A673 (cell line): ENCODE measurements around the gene NEDD4. TPM values are rescaled to one million over a fixed set of nuclear protein-coding genes. Genes with fewer than 3 reads are reported as not detected.

Experiments used
- Bru-seq: library from RNA; stranded (reverse); fragments of 400-500 nt; gene quantifications from one replicate; lab custom pipeline; 2021; lab: Mats Ljungman, UMichigan
- BruChase-seq, 2 experiments: library from RNA; stranded (reverse); fragments of 400-500 nt; gene quantifications; one replicate each; lab custom pipeline; 2021; lab: Mats Ljungman, UMichigan
- BruUV-seq: library from RNA; stranded (reverse); fragments of 400-500 nt; replicated peaks from 2 replicates; lab custom pipeline; 2021; lab: Mats Ljungman, UMichigan
- CTCF ChIA-PET: fragments of 300-600 bp; sonication (Branson Sonifier 250); formaldehyde crosslinking; loops from one replicate; lab custom pipeline; 2022; ENCODE audit warnings: antibody characterized with exemption; lab: Charles Lee
- POLR2A ChIA-PET: fragments of 300-600 bp; sonication (Branson Sonifier 250); formaldehyde crosslinking; loops from one replicate; lab custom pipeline; 2022; ENCODE audit warnings: antibody characterized with exemption; ENCODE audit not compliant: low non-redundant PET; lab: Charles Lee
- DNase-seq: peaks from one replicate; pipeline ENCODE4 v3.0.0-alpha.2; 2015; ENCODE audit warnings: low spot score
- H3K27ac ChIP-seq: fragments of 200-600 bp; sonication (generic); 2 replicates; pipeline ENCODE4 v1.5.1; 2016; ENCODE audit warnings: mixed run types, low read depth, mild to moderate bottlenecking, mixed read lengths, antibody characterized with exemption, low read length; ENCODE audit not compliant: poor library complexity, severe bottlenecking
- H3K27me3 ChIP-seq: fragments of 200-600 bp; sonication (generic); replicated peaks from 2 replicates; pipeline ENCODE4 v1.6.1; 2017; ENCODE audit warnings: mixed run types, low read depth, mild to moderate bottlenecking, mixed read lengths, antibody characterized with exemption, low read length; ENCODE audit not compliant: insufficient read depth, poor library complexity
- H3K36me3 ChIP-seq: fragments of 200-600 bp; sonication (generic); 2 replicates; pipeline ENCODE4 v1.6.1; 2016; ENCODE audit warnings: mixed run types, mild to moderate bottlenecking, mixed read lengths, antibody characterized with exemption, low read length; ENCODE audit not compliant: insufficient read depth, poor library complexity, severe bottlenecking
- H3K4me1 ChIP-seq: fragments of 200-600 bp; sonication (generic); 2 replicates; pipeline ENCODE4 v1.6.1; 2017; ENCODE audit warnings: mixed run types, mild to moderate bottlenecking, mixed read lengths, antibody characterized with exemption, low read length; ENCODE audit not compliant: insufficient read depth, poor library complexity, severe bottlenecking
- H3K4me3 ChIP-seq: fragments of 200-600 bp; sonication (generic); 2 replicates; pipeline ENCODE4 v1.5.1; 2016; ENCODE audit warnings: low read depth, mixed run types, mild to moderate bottlenecking, mixed read lengths, low read length; ENCODE audit not compliant: poor library complexity, severe bottlenecking
- H3K9me3 ChIP-seq: fragments of 200-600 bp; sonication (generic); 2 replicates; pipeline ENCODE4 v1.6.1; 2016; ENCODE audit warnings: mixed run types, low read depth, mild to moderate bottlenecking, mixed read lengths, antibody characterized with exemption, low read length; ENCODE audit not compliant: poor library complexity, severe bottlenecking
- CTCF ChIP-seq: fragments of 300-800, 200-600 bp; sonication (generic); conservative IDR thresholded peaks from 2 replicates; pipeline ENCODE4 v1.5.1; 2017; ENCODE audit warnings: low read depth, mild to moderate bottlenecking, antibody characterized with exemption, low read length, moderate library complexity, mixed read lengths
- EZH2 ChIP-seq: fragments of 200-600 bp; sonication (generic); IDR thresholded peaks from 2 replicates; pipeline ENCODE4 v1.6.1; 2017; ENCODE audit warnings: borderline replicate concordance, low read depth, mild to moderate bottlenecking, mixed read lengths, antibody characterized with exemption, low read length; ENCODE audit not compliant: poor library complexity, severe bottlenecking
- intact Hi-C: fragments of 100-400 bp; cut with micrococcal nuclease; formaldehyde crosslinking; loops from one replicate; pipeline ENCODE4 v1.10.0; 2022; ENCODE audit not compliant: unreplicated experiment
- long read RNA-seq: library from polyadenylated mRNA; stranded (forward); transcript quantifications from one replicate; pipeline ENCODE4 v2.0.0, GENCODE V29; 2022
- total RNA-seq: library from RNA; stranded (reverse); gene quantifications from 2 replicates; pipeline ENCODE4 v1.2.3, GENCODE V29; 2021

The NEDD4 gene
- total RNA-seq (23.1 and 23.6 TPM in 2 replicates), Bru-seq, nascent RNA (percentile 72 among the genes with signal in this experiment), BruChase-seq, experiment 1, labeled RNA remaining after a 2-hour chase (percentile 66 among the genes with signal in this experiment), BruChase-seq, experiment 2, labeled RNA remaining after a 6-hour chase (percentile 70 among the genes with signal in this experiment)
- long read RNA-seq, full-length matches to known transcripts = 24 of 45 reads
- long read RNA-seq, partial matches to known transcripts = 10 of 45 reads
- long read RNA-seq, other reads (novel, unspliced or antisense) = 11 of 45 reads

DNA sequence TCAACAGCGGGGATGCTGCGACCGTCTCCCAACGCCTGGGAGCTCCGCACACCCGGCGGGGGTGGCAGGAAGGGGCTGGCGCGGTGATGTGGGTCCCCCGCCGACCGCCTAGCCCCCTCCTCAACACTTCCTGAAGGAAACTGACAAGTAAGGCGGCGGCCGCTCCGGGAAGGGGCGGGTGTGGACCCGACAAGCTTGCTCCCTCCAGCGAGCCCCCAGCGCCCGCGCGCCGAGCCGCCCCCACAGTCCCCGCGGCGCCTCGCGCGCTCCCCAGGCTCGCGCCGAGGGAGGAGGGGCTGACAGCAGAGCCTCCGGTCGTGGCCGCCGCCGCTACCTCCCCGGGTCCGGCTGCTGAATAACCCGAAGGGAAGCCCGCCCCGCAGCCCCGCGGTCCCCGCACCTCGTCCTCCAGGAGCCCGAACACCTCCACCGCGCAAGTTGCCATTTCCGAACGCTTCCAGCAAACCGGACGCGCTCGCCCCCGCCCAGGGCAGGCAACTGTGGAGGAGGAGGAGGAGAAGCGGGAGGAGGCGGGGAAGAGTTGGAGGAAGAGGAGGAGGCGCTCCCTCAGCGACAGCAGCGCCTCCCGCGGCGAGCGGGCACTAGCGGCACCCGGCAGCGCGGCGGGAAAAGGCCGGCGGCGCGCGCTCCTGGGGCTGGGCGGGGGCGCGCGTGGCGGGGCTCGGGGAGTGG lies at the start of gene NEDD4:
Gene NEDD4 (minus strand): TSS at position 502 of the 693 bp plus-strand sequence. CDS start 57 bp downstream, at position 445.
- no TSS peak for BruUV-seq
- Histone ChIP-seq H3K4me3 (peak within 1 kb of the TSS; percentile 92), H3K27me3 (no peaks in the 10 kb centered on the region), H3K9me3 (no peaks in the 10 kb centered on the region), H3K27ac (peak within 1 kb of the TSS; percentile 89), H3K4me1 (peaks cover 17% of the 10 kb centered on the region), H3K36me3 (no peaks in the 10 kb centered on the region)
- ChIA-PET POLR2A (no interaction called here), CTCF (no interaction called here)
- DNase-seq = peak; percentile 95
- TF ChIP-seq EZH2 (no peak), CTCF (peak; percentile 46)
- intact Hi-C loops = loop anchor here (5.0 kb wide), 3 partner anchors 49 to 249 kb away; partner anchors contain the start of gene RFX7

DNA sequence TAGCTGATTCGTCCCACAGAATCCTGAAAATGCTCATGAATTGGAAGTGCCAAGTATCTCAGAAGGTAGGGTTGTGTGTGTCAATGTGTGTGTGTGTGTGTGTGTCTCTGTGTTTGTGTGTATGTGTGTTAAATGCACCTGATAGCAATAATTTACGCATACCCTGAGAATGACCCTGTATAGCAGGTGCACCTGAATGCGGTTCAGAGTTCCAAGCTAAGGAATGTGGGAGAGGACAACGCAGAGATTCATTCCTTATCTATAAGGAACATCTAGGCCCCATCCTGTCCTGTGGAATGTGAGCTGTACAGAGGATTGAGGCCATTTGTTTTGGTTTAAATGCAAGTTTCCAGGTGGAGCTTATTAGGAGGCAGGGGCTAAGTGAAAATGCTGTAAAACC lies 49.1 kb upstream of the NEDD4 start:
- ChIA-PET CTCF (no interaction called here), POLR2A (no interaction called here)
- Histone ChIP-seq H3K9me3 (no peaks in the 10 kb centered on the region), H3K27ac (no peak overlapping the region), H3K4me1 (peaks cover 16% of the 10 kb centered on the region), H3K27me3 (no peaks in the 10 kb centered on the region), H3K36me3 (no peaks in the 10 kb centered on the region), H3K4me3 (no peak overlapping the region)
- intact Hi-C loops = loop anchor here (5.0 kb wide), 1 partner anchor 50 kb away; the partner anchor contains the start of gene NEDD4
- BruUV-seq = no TSS peak
- no peak for TF ChIP-seq CTCF
- DNase-seq = no peak

- TF ChIP-seq CTCF = no peak
- no TSS peak for BruUV-seq
- DNase-seq = no peak
- Histone ChIP-seq H3K27ac (no peak overlapping the region), H3K27me3 (no peaks in the 10 kb centered on the region), H3K36me3 (no peaks in the 10 kb centered on the region), H3K9me3 (no peaks in the 10 kb centered on the region), H3K4me3 (no peak overlapping the region), H3K4me1 (peaks cover 16% of the 10 kb centered on the region)
- CTCF ChIA-PET = no interaction called here
- intact Hi-C loops = loop anchor here (5.0 kb wide), 1 partner anchor 50 kb away; the partner anchor contains the start of gene NEDD4
- POLR2A ChIA-PET = no interaction called here
Observed at GRCh38 chr15:56042031-56042430, 48.6 kb upstream of the NEDD4 start.
